ENCODE measurements around the gene WDR64.

DNA sequence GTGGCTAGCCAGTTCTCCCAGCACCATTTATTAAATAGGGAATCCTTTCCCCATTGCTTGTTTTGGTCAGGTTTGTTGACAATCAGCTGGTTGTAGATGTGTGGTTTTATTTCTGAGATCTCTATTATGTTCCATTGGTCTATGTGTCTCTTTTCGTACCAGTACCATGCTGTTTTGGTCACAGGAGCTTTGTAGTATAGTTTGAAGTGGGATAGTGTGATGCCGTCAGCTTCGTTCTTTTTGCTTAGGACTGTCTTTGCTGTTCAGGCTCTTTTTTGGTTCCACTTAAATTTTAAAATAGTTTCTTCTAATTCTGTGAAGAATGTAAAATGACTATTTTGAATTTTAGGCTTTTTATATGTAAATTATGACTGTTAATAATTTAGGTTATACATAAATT is 68.9 kb downstream of the WDR64 start:
- TF ChIP-seq, protein P1, sequence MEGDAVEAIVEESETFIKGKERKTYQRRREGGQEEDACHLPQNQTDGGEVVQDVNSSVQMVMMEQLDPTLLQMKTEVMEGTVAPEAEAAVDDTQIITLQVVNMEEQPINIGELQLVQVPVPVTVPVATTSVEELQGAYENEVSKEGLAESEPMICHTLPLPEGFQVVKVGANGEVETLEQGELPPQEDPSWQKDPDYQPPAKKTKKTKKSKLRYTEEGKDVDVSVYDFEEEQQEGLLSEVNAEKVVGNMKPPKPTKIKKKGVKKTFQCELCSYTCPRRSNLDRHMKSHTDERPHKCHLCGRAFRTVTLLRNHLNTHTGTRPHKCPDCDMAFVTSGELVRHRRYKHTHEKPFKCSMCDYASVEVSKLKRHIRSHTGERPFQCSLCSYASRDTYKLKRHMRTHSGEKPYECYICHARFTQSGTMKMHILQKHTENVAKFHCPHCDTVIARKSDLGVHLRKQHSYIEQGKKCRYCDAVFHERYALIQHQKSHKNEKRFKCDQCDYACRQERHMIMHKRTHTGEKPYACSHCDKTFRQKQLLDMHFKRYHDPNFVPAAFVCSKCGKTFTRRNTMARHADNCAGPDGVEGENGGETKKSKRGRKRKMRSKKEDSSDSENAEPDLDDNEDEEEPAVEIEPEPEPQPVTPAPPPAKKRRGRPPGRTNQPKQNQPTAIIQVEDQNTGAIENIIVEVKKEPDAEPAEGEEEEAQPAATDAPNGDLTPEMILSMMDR (IDR thresholded peaks at IDR 0.05), result no peak
- TF ChIP-seq POLR2AphosphoS5 (IDR thresholded peaks at IDR 0.05; ENCODE audit: insufficient read depth in 1 of 2, low read depth in 1 of 2), result no peak
